Neural cell (in vitro differentiated cells): Measurements from ENCODE around the gene MAJIN.
A peak's percentile ranks its signal among the peaks of the same experiment; 100 is the strongest.

ENCODE experiments used
- EP300 ChIP-seq: fragments of 450-650 bp; conservative IDR thresholded peaks from 2 replicates; pipeline ENCODE4 v1.6.1; 2014; ENCODE audit warnings: antibody characterized with exemption, mild to moderate bottlenecking, moderate library complexity; ENCODE audit not compliant: poor library complexity, severe bottlenecking
- RAD21 ChIP-seq: fragments of 450-650 bp; conservative IDR thresholded peaks from 2 replicates; pipeline ENCODE4 v1.6.1; 2014; ENCODE audit warnings: antibody characterized with exemption, mild to moderate bottlenecking, moderate library complexity
- TAF1 ChIP-seq: IDR thresholded peaks from 2 replicates; pipeline ENCODE4 v1.6.1; 2012; ENCODE audit warnings: low read depth
- TF ChIP-seq, protein P1 (sequence below): fragments of 450-650 bp; IDR thresholded peaks from 2 replicates; pipeline ENCODE4 v1.5.1; 2014; ENCODE audit warnings: antibody characterized with exemption, mild to moderate bottlenecking, moderate library complexity; ENCODE audit not compliant: poor library complexity, severe bottlenecking

GRCh38 chr11:64923944-64924909 is 47.7 kb downstream of the MAJIN start, which contains the start of gene PPP2R5B:
- TF ChIP-seq, protein P1, sequence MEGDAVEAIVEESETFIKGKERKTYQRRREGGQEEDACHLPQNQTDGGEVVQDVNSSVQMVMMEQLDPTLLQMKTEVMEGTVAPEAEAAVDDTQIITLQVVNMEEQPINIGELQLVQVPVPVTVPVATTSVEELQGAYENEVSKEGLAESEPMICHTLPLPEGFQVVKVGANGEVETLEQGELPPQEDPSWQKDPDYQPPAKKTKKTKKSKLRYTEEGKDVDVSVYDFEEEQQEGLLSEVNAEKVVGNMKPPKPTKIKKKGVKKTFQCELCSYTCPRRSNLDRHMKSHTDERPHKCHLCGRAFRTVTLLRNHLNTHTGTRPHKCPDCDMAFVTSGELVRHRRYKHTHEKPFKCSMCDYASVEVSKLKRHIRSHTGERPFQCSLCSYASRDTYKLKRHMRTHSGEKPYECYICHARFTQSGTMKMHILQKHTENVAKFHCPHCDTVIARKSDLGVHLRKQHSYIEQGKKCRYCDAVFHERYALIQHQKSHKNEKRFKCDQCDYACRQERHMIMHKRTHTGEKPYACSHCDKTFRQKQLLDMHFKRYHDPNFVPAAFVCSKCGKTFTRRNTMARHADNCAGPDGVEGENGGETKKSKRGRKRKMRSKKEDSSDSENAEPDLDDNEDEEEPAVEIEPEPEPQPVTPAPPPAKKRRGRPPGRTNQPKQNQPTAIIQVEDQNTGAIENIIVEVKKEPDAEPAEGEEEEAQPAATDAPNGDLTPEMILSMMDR, result no peak
- TF ChIP-seq EP300, result peak; percentile 21
- peak; percentile 33 for TF ChIP-seq RAD21
- peak; percentile 72 for TF ChIP-seq TAF1
